Placental pericyte (primary cell): ENCODE measurements around the gene EEF1AKMT3. TPM values are rescaled to one million over a fixed set of nuclear protein-coding genes. Genes with fewer than 3 reads are reported as not detected.

ENCODE experiments used
- small RNA-seq: library from RNA; depleted of rRNA; stranded (forward); fragments of <200 nt; gene quantifications from one replicate; pipeline ENCODE3, GENCODE V24; 2012; ENCODE audit warnings: low replicate concordance
- total RNA-seq: library from RNA; depleted of rRNA; stranded (reverse); fragments of >200 nt; gene quantifications from 2 replicates; pipeline ENCODE4 v1.2.3, GENCODE V29; 2012

EEF1AKMT3 gene
- total RNA-seq, result 8.9 and 9.4 TPM in 2 replicates

DNA sequence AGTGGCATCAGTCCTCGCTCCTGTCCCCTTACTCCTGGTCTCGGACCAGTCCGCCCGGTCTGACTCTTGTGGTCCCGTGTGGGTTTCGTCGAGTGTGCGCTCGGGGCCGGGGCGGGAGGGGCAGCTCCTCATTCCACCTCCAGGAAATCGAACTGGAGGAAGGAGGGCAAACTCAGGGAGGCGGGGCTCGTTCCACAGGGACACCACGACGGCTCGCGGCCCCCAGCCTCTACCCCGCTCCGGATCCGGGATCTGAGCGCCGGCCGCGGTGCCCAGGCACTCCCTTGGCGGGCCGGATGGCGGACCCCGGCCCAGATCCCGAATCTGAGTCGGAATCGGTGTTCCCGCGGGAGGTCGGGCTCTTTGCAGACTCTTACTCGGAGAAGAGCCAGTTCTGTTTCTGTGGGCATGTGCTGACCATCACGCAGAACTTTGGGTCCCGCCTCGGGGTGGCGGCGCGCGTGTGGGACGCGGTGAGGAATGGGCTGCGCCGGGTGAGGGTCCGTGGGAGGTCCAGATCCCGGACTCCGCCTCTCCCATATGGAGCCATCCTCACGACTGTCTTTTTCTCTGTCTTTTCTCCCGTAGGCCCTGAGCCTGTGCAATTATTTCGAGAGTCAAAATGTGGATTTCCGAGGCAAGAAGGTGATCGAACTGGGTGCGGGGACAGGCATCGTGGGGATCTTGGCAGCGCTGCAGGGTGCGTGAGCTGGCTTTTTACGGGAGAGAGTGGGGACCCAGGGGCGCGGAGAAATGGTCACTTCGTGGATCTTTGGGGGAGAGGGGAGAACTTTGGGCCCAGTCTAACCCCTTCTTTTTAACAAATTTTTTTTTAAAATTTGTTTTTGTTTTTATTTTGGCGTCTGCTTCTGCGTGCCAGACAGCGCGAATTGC, at the start of gene EEF1AKMT3:
EEF1AKMT3 (plus strand) TSS at position 186 of the 894 bp plus-strand sequence; CDS start at position 297, 111 bp downstream.

DNA sequence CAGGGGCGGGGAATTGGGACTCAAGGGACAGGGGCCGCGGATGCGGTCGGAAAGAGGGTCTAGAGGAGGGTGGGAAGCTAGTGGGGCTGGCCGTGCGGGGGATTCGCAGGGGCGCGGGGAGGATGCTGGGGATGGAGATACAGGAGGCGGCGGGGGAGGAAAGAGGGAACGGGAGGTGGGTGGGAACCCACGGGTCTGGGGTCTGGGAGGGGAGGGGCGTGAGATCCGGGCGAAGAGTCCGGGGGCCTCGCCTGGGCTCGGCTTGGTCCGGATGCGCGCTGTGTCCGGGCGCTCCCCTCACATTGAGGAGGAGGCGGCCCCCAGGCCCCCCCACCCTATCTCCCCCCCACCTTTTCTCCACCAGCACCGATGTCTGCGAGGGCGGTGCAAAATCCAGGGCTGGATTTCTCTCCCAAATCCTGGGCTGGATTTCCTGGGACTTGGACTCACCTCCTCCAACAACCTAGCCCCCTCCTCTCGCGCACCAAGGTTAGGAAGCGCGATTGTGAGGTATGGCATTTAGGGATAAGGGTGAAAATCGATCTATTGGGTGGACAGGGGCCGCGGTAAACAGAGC, 33.7 kb upstream of the EEF1AKMT3 start, which contains the start of gene AGAP2:
AGAP2 (minus strand) TSS at position 82 of the 577 bp plus-strand sequence. CDS start 496 bp downstream, outside the sequence.

DNA sequence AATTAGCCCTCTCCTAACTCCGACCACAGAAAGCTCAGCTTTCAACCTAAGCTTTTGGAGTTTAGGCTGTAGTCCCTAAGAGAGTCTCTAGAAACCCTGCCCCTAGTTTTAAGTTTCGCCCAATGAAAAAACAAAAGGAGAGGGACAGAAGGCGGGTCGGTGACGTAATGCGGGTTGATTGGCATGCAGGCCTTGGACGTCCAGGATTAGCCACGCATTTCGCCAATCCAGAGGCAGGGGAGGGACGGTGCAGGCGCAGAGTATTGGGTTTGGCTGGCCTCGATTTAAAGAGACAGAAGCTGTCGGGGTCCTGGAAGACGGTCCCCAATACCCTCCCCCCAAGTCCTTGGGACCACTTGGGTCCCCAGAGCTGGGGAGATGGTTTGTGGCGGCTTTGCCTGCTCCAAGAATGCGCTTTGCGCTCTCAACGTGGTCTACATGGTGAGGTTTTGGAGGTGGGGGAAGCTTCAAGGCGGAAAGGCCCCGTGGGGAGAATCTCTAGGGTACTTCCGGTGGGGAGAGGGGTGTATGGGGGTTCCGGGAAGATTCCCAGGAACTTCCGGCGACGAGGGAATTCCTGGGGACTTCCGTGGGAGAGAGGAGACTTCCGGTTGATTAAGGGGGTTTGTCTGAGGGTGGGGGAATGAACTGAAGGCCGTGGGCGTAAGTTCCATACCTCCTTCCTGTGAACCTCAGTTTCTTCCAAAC, 27.5 kb upstream of the EEF1AKMT3 start, which contains the start of gene TSPAN31:
TSPAN31 (plus strand) TSS at position 263 of the 708 bp plus-strand sequence; CDS start at position 379, 116 bp downstream.

DNA sequence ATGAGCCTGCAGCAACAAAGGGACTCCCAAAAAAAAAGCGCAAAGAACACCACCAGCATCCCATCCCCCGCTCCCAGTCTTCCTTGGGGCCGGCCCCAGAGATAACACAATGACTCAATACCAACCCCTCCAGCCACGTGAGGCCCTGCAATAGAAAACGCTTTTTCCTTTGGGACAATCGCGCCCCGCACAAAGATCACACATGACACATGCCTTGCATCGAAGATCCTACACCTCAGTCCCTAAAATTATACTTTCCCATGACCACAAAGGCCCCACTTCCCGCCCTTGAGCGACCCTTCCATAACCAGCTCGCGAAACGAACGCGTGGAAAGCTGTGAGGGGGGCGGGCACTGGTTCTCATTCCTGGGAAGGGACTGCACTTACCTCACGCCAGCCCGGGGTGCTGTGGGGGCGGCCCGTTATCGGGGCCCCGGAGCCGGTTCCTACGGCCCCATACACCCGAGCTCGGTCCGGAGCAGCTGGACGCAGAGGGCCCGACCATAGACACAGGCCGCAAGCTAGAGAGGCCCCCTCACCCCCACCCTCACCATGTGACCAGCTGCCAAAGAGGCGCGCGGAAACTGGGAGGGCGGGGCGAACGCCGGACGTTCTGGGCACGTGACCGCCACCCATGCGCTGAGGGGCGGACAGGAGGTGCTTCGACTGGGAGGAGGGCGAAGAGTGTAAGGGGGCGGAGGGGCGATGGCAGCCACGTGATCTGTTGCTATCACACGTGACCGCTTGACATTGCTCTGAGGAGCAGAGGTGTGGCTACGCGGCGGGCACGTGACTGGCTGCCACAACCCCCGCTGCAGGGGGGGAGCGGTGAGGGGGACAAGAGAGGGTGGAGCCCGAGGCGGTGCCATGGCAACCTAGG, 20.4 kb upstream of the EEF1AKMT3 start, which contains the start of gene CDK4:
CDK4 (minus strand) TSS at position 523 of the 880 bp plus-strand sequence. CDS start 593 bp downstream, outside the sequence.

DNA sequence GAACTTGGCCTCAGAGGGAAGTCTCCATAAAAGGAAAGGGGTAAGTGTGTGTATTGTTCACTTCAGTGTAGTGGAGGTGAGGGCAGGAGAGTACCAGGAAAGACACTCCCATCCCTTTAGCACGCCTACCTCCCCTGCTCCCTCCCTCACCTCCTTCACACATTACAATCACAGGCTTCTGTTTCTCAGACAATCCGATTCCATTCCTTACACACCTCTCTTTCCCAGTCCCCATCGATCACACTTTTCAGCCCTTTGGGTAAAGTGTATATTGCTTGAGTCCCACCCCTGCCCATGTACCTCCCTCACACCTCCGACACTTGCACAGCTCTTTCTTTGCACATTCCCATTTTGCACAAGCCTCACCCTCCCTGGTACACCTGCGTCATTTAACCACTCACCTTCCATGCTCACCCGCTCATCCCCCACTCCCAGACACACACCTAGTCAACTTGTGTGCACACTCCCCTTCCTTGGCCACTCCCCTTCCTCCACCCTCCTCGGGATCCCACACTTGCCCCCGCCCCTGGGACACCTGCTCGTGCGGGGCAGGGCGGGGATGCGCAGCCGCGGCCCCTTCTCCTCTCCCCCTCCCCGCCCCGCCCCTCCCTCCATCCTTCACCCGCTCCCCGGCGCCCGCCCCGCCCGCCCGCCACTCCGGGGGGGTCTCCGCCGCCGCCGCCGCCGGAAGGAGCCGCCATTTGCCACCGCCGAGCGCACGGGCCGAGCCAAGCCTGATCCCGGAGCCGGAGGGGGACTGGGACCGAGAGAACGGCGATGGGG, 17.8 kb upstream of the EEF1AKMT3 start, which contains the start of gene MARCHF9:
MARCHF9 (plus strand) TSS at position 693 of the 783 bp plus-strand sequence. CDS start 426 bp downstream, outside the sequence.

DNA sequence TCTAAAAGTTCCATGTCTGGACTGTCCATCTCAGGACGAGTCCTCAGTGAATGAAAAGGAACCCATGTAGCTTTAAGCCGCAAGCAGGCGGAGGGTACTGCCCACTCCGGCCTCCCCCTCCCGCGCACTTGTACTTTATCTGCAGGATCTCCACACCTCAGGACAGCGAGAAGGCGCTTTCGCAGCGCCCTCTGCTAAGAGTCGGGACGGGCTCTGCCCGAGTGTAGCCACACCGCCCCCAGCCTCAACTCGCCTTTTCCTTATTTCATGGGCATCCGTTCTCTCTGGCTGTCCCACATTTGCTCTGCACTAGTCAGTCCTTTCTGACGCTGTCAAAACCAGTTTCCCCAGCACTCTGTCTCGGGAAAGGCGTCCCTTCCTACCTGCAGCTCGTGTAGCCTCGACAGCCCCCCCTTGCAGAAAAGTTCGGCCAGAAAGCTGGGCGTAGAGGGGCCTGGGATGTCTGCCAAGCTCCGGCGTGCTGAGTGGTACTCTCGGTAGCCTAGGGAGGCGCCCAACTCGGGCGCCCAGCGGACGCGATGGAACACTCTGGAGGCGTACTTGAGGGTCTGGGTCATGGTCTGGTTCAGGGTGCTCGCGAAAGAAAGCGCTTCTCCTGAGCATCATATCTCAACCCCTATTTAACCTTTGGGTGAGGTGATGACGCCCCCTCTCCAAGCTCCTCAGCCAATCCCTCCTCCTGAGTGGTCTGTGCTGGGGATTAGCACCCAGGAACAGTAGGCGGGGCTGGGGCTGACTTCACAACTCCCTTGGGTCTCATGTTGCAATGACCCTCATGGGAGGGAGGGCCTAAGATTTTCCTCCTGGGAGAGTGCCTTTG, 5.7 kb upstream of the EEF1AKMT3 start, which contains the start of gene CYP27B1:
CYP27B1 (minus strand) TSS at position 615 of the 841 bp plus-strand sequence; CDS start at position 578, 37 bp downstream.

DNA sequence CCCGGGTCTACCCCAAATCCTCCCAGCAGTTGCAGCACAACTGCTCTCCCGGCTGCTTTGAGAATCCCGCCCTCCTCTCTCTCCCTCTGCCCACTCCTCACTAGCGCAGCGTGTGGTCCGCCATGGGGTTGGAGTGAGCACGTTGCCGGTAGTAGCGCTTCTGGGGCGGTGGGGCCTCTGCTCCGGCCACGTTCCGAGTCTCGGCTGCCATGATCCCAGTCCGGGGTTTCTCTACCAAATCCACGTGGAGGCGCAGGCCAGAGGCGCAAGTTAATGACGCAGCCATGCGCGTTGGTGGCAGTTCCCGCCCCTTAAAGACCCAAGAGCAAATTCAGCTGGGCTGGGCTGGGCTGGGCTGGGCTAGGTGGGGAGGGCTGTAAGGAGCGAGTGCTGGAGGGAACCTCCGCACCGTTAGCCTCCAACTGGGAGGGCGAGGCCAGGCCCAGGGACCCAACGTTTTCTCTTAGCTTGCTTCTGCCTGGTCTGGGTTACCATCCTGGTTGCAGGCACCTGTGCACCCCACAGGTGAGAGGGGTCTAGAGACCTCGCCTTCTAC, 463 bp upstream of the EEF1AKMT3 start, which contains the start of gene METTL1:
METTL1 (minus strand) TSS at position 233 of the 556 bp plus-strand sequence; CDS start at position 211, 22 bp downstream.

DNA sequence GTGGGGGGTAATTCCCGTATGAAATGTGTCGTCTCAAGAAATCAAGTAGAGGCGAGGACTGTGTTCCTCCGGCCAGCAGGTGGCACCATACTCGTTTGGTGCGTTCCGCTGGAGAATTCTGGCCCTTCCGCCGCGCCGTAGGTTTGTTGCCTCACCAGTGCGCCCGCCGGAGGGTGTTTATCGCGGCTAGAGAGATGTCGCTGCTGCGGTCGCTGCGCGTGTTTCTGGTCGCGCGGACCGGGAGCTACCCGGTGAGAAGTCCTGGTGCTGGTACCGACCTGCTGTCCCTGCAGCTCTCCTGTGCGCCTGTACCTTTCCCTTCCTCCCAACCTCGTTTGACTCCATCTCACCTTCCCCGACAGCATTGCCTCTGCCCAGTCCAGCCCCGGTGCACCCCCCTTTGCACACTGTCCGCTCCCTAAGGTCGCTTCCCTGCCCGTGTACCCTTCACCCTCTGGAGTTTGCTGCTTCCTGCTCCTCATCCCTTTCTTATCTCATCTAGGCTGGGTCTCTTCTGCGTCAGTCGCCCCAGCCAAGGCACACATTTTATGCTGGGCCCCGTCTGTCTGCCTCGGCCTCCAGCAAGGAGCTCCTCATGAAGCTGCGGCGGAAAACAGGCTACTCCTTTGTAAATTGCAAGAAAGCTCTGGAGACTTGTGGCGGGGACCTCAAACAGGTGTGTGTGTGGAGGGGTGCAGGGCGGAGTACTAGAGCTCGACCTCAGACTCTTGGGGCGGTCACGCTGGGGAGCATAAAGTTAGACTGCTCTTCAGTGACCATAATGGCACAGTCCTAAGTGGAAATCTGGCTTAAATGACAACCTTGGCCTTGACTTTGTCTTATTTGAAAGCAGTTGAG, 10.4 kb downstream of the EEF1AKMT3 start, which contains the start of gene TSFM:
TSFM (plus strand) TSS at position 180 of the 858 bp plus-strand sequence; CDS start at position 195, 15 bp downstream.

Small RNA genes within 50 kb of the gene (small RNA-seq; reads per million reads assigned to genes)
- 2.5 reads per million, percentile 74 among the genes with 10 or more reads in this experiment for gene MIR26A2
- gene RNU6-1083P, result not detected

Other genes with a start within 250 kb of the EEF1AKMT3 start
- 7.0 and 12.5 TPM in 2 replicates for gene MBD6, start 249.8 kb upstream of the EEF1AKMT3 start, total RNA-seq
- gene DCTN2, start 225.4 kb upstream of the EEF1AKMT3 start, total RNA-seq, result 106 and 107 TPM in 2 replicates
- under 0.01 and 0.14 TPM in 2 replicates for gene KIF5A, start 222.6 kb upstream of the EEF1AKMT3 start, total RNA-seq
- gene PIP4K2C, start 181.4 kb upstream of the EEF1AKMT3 start, total RNA-seq, result 30.6 and 31.4 TPM in 2 replicates
- gene DTX3, start 167.8 kb upstream of the EEF1AKMT3 start, total RNA-seq, result 21.2 and 22.5 TPM in 2 replicates
- gene ARHGEF25, start 161.2 kb upstream of the EEF1AKMT3 start, total RNA-seq, result 9.0 and 9.8 TPM in 2 replicates
- gene B4GALNT1, start 139.4 kb upstream of the EEF1AKMT3 start, total RNA-seq, result 2.8 and 5.3 TPM in 2 replicates
- gene OS9, start 78.5 kb upstream of the EEF1AKMT3 start, total RNA-seq, result 113 and 651 TPM in 2 replicates
- 0.22 and 0.29 TPM in 2 replicates for gene AGAP2, start 33.9 kb upstream of the EEF1AKMT3 start, total RNA-seq
- gene TSPAN31, start 27.6 kb upstream of the EEF1AKMT3 start, total RNA-seq, result 34.6 and 44.8 TPM in 2 replicates
- gene CDK4, start 20.3 kb upstream of the EEF1AKMT3 start, total RNA-seq, result 301 and 304 TPM in 2 replicates
- 1.6 and 5.3 TPM in 2 replicates for gene MARCHF9, start 17.5 kb upstream of the EEF1AKMT3 start, total RNA-seq
- 1.1 and 2.3 TPM in 2 replicates for gene CYP27B1, start 5.5 kb upstream of the EEF1AKMT3 start, total RNA-seq
- gene METTL1, start 509 bp upstream of the EEF1AKMT3 start, total RNA-seq, result 12.5 and 12.7 TPM in 2 replicates
- gene TSFM, start 10.2 kb downstream of the EEF1AKMT3 start, total RNA-seq, result 18.2 and 19.5 TPM in 2 replicates
- gene AVIL, start 46.1 kb downstream of the EEF1AKMT3 start, total RNA-seq, result 1.3 and 3.1 TPM in 2 replicates
- gene CTDSP2, start 74.1 kb downstream of the EEF1AKMT3 start, total RNA-seq, result 102 and 186 TPM in 2 replicates
- 0.66 and 5.9 TPM in 2 replicates for gene ATP23, start 169.0 kb downstream of the EEF1AKMT3 start, total RNA-seq